KBM-7 (cell line): ENCODE measurements around the gene DTYMK.

Source experiments
- DNase-seq: peaks from one replicate; pipeline ENCODE4 v3.0.0-alpha.2; 2015
- in situ Hi-C: fragments of 300-500 bp; cut with MboI; formaldehyde crosslinking; loops from 2 replicates; pipeline ENCODE4 v1.14.3; 2020; ENCODE audit warnings: low sequenced_read_pairs, low pct_unique_long_range_greater_than_20kb, mixed read lengths

Gene DTYMK

GRCh38 chr2:241655516-241656189 lies 31.0 kb downstream of the DTYMK start:
- DNase-seq: no peak
- in situ Hi-C loops: no loop called here

- in situ Hi-C loops: no loop called here
- DNase-seq: no peak
Observed at GRCh38 chr2:241654551-241654950, 32.1 kb downstream of the DTYMK start.

GRCh38 chr2:241653210-241653750 lies 33.3 kb downstream of the DTYMK start:
- no peak for DNase-seq
- in situ Hi-C loops: no loop called here

GRCh38 chr2:241652722-241653121 lies 33.9 kb downstream of the DTYMK start:
- in situ Hi-C loops: no loop called here
- no peak for DNase-seq

GRCh38 chr2:241652142-241652541 lies 34.5 kb downstream of the DTYMK start:
- in situ Hi-C loops: no loop called here
- no peak for DNase-seq

GRCh38 chr2:241649927-241650326 lies 36.7 kb downstream of the DTYMK start:
- in situ Hi-C loops: no loop called here
- DNase-seq: no peak

GRCh38 chr2:241649404-241649803 lies 37.2 kb downstream of the DTYMK start:
- no peak for DNase-seq
- in situ Hi-C loops: no loop called here

GRCh38 chr2:241648453-241648852 lies 38.2 kb downstream of the DTYMK start:
- no peak for DNase-seq
- in situ Hi-C loops: no loop called here

- no peak for DNase-seq
- in situ Hi-C loops: no loop called here
Observed at GRCh38 chr2:241645915-241646645, 40.5 kb downstream of the DTYMK start.

- in situ Hi-C loops: no loop called here
- DNase-seq: no peak
Observed at GRCh38 chr2:241645056-241645914, 41.3 kb downstream of the DTYMK start.

GRCh38 chr2:241641631-241642030 lies 45.0 kb downstream of the DTYMK start:
- in situ Hi-C loops: no loop called here
- DNase-seq: no peak

- no peak for DNase-seq
- in situ Hi-C loops: no loop called here
Observed at GRCh38 chr2:241640165-241640795, 46.3 kb downstream of the DTYMK start.

- in situ Hi-C loops: no loop called here
- no peak for DNase-seq
Observed at GRCh38 chr2:241639385-241639784, 47.2 kb downstream of the DTYMK start.

- in situ Hi-C loops: no loop called here
- no peak for DNase-seq
Observed at GRCh38 chr2:241638940-241639339, 47.7 kb downstream of the DTYMK start.

- peak; percentile 36 for DNase-seq
- in situ Hi-C loops: no loop called here
Observed at GRCh38 chr2:241637795-241638660, 48.6 kb downstream of the DTYMK start.

GRCh38 chr2:241637018-241637794 lies 49.4 kb downstream of the DTYMK start, which contains the start of the genes ATG4B and THAP4:
Gene ATG4B, plus strand, starts transcription at chr2:241637693. Its CDS starts 22 bp downstream, at chr2:241637715.
Gene THAP4, minus strand, starts transcription at chr2:241637158. Its CDS starts 141 bp downstream, at chr2:241637017.
- in situ Hi-C loops: no loop called here
- DNase-seq: peak; percentile 84

GRCh38 chr2:241636182-241637017 lies 50.2 kb downstream of the DTYMK start:
- peak; percentile 56 for DNase-seq
- in situ Hi-C loops: no loop called here
